Keratinocyte (primary cell): Measurements from ENCODE around the gene DNMBP. TPM values are rescaled to one million over a fixed set of nuclear protein-coding genes. Genes with fewer than 3 reads are reported as not detected.

Experiments
- DNase-seq: peaks from one replicate; pipeline ENCODE4 v3.0.0-alpha.2; 2011; ENCODE audit warnings: low read depth, missing footprints, low spot score
- FAIRE-seq: peaks from 2 replicates; lab custom pipeline; 2011; peaks lifted over from hg19 to GRCh38; lab: Jason Lieb, UNC
- H2AFZ ChIP-seq: 2 replicates; pipeline ENCODE4 v1.6.0; 2012; ENCODE audit warnings: low read length, control low read depth, inconsistent platforms; ENCODE audit not compliant: control insufficient read depth
- H3K27ac ChIP-seq: 2 replicates; pipeline ENCODE4 v1.5.1; 2011; ENCODE audit warnings: low read length; ENCODE audit not compliant: control insufficient read depth, insufficient read depth
- H3K27me3 ChIP-seq: 3 replicates; pipeline ENCODE4 v1.6.0; 2011; ENCODE audit warnings: low read length; ENCODE audit not compliant: control insufficient read depth, insufficient read depth; ENCODE audit errors: extremely low read depth
- H3K36me3 ChIP-seq, 2 experiments: 2 replicates in 1 of 2; 3 replicates in 1 of 2; pipeline ENCODE4 v1.5.1; 2011; ENCODE audit warnings: low read length in 2 of 2, mild to moderate bottlenecking in 1 of 2; ENCODE audit not compliant: control insufficient read depth in 2 of 2, insufficient read depth in 2 of 2; ENCODE audit errors: extremely low read depth in 1 of 2
- H3K4me1 ChIP-seq: 3 replicates; pipeline ENCODE4 v1.5.1; 2011; ENCODE audit warnings: low read length; ENCODE audit not compliant: control insufficient read depth, insufficient read depth; ENCODE audit errors: extremely low read depth
- H3K4me2 ChIP-seq: 3 replicates; pipeline ENCODE4 v1.6.0; 2011; ENCODE audit warnings: low read depth, low read length; ENCODE audit not compliant: control insufficient read depth, insufficient read depth; ENCODE audit errors: extremely low read depth
- H3K4me3 ChIP-seq, 3 experiments: fragments of 200-600 bp in 1 of 3; sonication (generic) in 1 of 3; 2 replicates in 2 of 3; 3 replicates in 1 of 3; pipeline ENCODE4 v1.5.1; 2011 to 2016; ENCODE audit warnings: low read length in 3 of 3, mild to moderate bottlenecking in 3 of 3, control low read depth in 2 of 3, inconsistent platforms in 1 of 3, low read depth in 1 of 3, mixed read lengths in 1 of 3, mixed run types in 1 of 3, moderate library complexity in 1 of 3; ENCODE audit not compliant: control insufficient read depth in 2 of 3, insufficient read depth in 2 of 3; ENCODE audit errors: extremely low read depth in 1 of 3
- H3K79me2 ChIP-seq: 2 replicates; pipeline ENCODE4 v1.6.0; 2012; ENCODE audit warnings: low read length; ENCODE audit not compliant: control insufficient read depth, insufficient read depth
- H3K9ac ChIP-seq: 3 replicates; pipeline ENCODE4 v1.6.0; 2011; ENCODE audit warnings: low read length; ENCODE audit not compliant: control insufficient read depth, insufficient read depth; ENCODE audit errors: extremely low read depth
- H3K9me1 ChIP-seq: 3 replicates; pipeline ENCODE4 v1.6.0; 2011; ENCODE audit warnings: low read length; ENCODE audit not compliant: control insufficient read depth, insufficient read depth; ENCODE audit errors: extremely low read depth
- H3K9me3 ChIP-seq: 2 replicates; pipeline ENCODE4 v1.5.1; 2012; ENCODE audit warnings: low read depth, low read length; ENCODE audit not compliant: control insufficient read depth
- H4K20me1 ChIP-seq: 3 replicates; pipeline ENCODE4 v1.6.0; 2011; ENCODE audit warnings: low read length; ENCODE audit not compliant: control insufficient read depth, insufficient read depth; ENCODE audit errors: extremely low read depth
- CTCF ChIP-seq, 3 experiments: IDR thresholded peaks in 1 of 3; conservative IDR thresholded peaks in 1 of 3; optimal IDR thresholded peaks in 1 of 3; 2 replicates in 2 of 3; 3 replicates in 1 of 3; pipeline versions ENCODE3 to v1.5.1; 2011; ENCODE audit warnings: low read length in 3 of 3, mild to moderate bottlenecking in 3 of 3, moderate library complexity in 2 of 3, control low read depth in 1 of 3, inconsistent platforms in 1 of 3; ENCODE audit not compliant: insufficient read depth in 2 of 3; ENCODE audit errors: extremely low read depth in 1 of 3
- EZH2 ChIP-seq: IDR thresholded peaks from one replicate; pipeline ENCODE4 v1.6.1; 2012; ENCODE audit warnings: inconsistent platforms, mild to moderate bottlenecking, low read length, moderate library complexity
- dilution Hi-C: fragments of 300-500 bp; cut with MboI; formaldehyde crosslinking; loops from one replicate; pipeline ENCODE4 v1.7.0; 2020; ENCODE audit warnings: low sequenced_read_pairs; ENCODE audit not compliant: extremely low pct_ligation_motif_present
- polyA plus RNA-seq, 5 experiments: library from polyadenylated mRNA; depleted of rRNA in 3 of 5; stranded (reverse) in 3 of 5; stranded (forward) in 1 of 5; unstranded in 1 of 5; fragments of >200 nt; gene quantifications; 1 replicate in 1 of 5; 2 replicates in 3 of 5; 3 replicates in 1 of 5; pipeline versions ENCODE4 v1.2.1 to v1.2.3, GENCODE V29; 2011 to 2012; ENCODE audit warnings: missing spikeins in 2 of 5, low read depth in 1 of 5, low replicate concordance in 1 of 5

DNMBP gene
- polyA plus RNA-seq, 1 donor (not counting 4 experiments of a cell fraction or from before 2014, with no cell fraction given), result 15.8 TPM

GRCh38 chr10:100033766-100034418, 24.1 kb upstream of the DNMBP start:
- H3K36me3 ChIP-seq, result no peaks in the 10 kb centered on the region
- dilution Hi-C loops, result loop anchor here (5.0 kb wide), 1 partner anchor 43 kb away; no protein-coding TSS in a partner anchor
- H3K4me1 ChIP-seq, result peaks cover 9% of the 10 kb centered on the region
- H3K9me3 ChIP-seq, result no peaks in the 10 kb centered on the region
- DNase-seq (no peak), FAIRE-seq (no peak)
- no peaks in the 10 kb centered on the region for H3K9me1 ChIP-seq
- no peak overlapping the region for H3K27ac ChIP-seq
- H3K4me3 ChIP-seq, result no peak overlapping the region
- no peak overlapping the region for H3K9ac ChIP-seq
- H4K20me1 ChIP-seq, result no peaks in the 10 kb centered on the region
- H3K27me3 ChIP-seq, result no peaks in the 10 kb centered on the region
- no peak overlapping the region for H2AFZ ChIP-seq
- no peak overlapping the region for H3K4me2 ChIP-seq
- TF ChIP-seq EZH2, result no peak
- no peak for TF ChIP-seq CTCF (optimal IDR thresholded peaks at IDR 0.05 in 1 of 3, IDR thresholded peaks at IDR 0.05 in 1 of 3, conservative IDR thresholded peaks at IDR 0.05 in 1 of 3; ENCODE audit: extremely low read depth in 1 of 3, insufficient read depth in 2 of 3, low read length in 3 of 3)
- H3K79me2 ChIP-seq, result no peaks in the 10 kb centered on the region

- DNase-seq (no peak), FAIRE-seq (no peak)
- H3K9me1 ChIP-seq, result no peaks in the 10 kb centered on the region
- H2AFZ ChIP-seq, result no peak overlapping the region
- H3K9me3 ChIP-seq, result peaks cover 2% of the 10 kb centered on the region
- no peak overlapping the region for H3K4me2 ChIP-seq
- no peaks in the 10 kb centered on the region for H4K20me1 ChIP-seq
- no peaks in the 10 kb centered on the region for H3K4me1 ChIP-seq
- H3K79me2 ChIP-seq, result no peaks in the 10 kb centered on the region
- H3K27me3 ChIP-seq, result no peaks in the 10 kb centered on the region
- H3K27ac ChIP-seq, result no peak overlapping the region
- no peak for TF ChIP-seq CTCF (optimal IDR thresholded peaks at IDR 0.05 in 1 of 3, IDR thresholded peaks at IDR 0.05 in 1 of 3, conservative IDR thresholded peaks at IDR 0.05 in 1 of 3; ENCODE audit: extremely low read depth in 1 of 3, insufficient read depth in 2 of 3, low read length in 3 of 3)
- no peak for TF ChIP-seq EZH2
- no peaks in the 10 kb centered on the region for H3K36me3 ChIP-seq
- no peak overlapping the region for H3K4me3 ChIP-seq
- H3K9ac ChIP-seq, result no peak overlapping the region
- dilution Hi-C loops, result no loop called here
These were observed 17.7 kb upstream of the DNMBP start for GRCh38 chr10:100027416-100027815.
